ENCODE measurements around the gene PAWR. TPM values are rescaled to one million over a fixed set of nuclear protein-coding genes. Genes with fewer than 3 reads are reported as not detected.

PAWR gene
- total and polyA plus RNA-seq, 9 of the 15 experiments (the other 6 are each of a cell fraction or from before 2014, with no cell fraction given) = 0.82 TPM; not detected in 8

DNA sequence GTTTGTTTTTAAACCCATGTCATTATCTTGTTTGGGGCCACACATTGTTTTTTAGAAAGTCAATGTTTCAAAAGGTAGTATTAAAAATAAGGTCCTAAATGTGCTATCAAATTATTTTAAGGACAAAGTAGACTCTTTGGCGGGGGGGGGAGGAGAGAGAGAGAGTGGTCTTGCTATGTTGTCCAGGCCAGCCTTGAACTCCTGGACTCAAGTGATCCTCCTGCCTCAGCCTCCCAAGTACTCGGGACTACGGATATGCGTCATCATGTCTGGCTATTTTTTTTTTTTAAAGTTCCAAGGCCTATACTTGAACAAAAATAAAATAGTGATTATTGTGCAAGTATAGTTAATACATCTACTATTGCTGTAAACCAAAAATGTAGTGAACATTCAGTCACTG, 26.2 kb downstream of the PAWR start:
- CTCF ChIA-PET (ENCODE audit: low intra/inter-chr PET ratio) = no interaction called here
- H3K9me1 ChIP-seq (ENCODE audit: control insufficient read depth, insufficient read depth, low read length) = no peaks in the 10 kb centered on the region
- no peaks in the 10 kb centered on the region for H3K9me3 ChIP-seq (replicated peaks; ENCODE audit: control insufficient read depth, insufficient read depth, low read depth, low read length)
- ATAC-seq (no peak), DNase-seq (ENCODE audit: extremely low read depth in 1 of 4, low spot score in 3 of 4) (no peak), FAIRE-seq (no peak)
- no peak overlapping the region for H3K4me3 ChIP-seq
- no peaks in the 10 kb centered on the region for H3K79me2 ChIP-seq (ENCODE audit: control insufficient read depth, insufficient read depth, low read length)
- H3K4me1 ChIP-seq (replicated peaks in 1 of 2; ENCODE audit: control insufficient read depth in 2 of 2, insufficient read depth in 2 of 2, low read length in 2 of 2) = no peaks in the 10 kb centered on the region
- POLR2A ChIA-PET = no interaction called here
- no peak overlapping the region for H2AFZ ChIP-seq (ENCODE audit: low read depth, low read length)
- no peak overlapping the region for H3K4me2 ChIP-seq (ENCODE audit: insufficient read depth, low read length)
- no peaks in the 10 kb centered on the region for H3K27me3 ChIP-seq (ENCODE audit: control insufficient read depth in 2 of 2, insufficient read depth in 2 of 2, low read length in 2 of 2)
- no peaks in the 10 kb centered on the region for H3K36me3 ChIP-seq (ENCODE audit: control insufficient read depth, insufficient read depth, low read length)
- in situ Hi-C loops (cut with MboI) = no loop called here
- no peak overlapping the region for H3K9ac ChIP-seq (ENCODE audit: insufficient read depth in 1 of 2, low read depth in 2 of 2, low read length in 2 of 2)
- no TSS peak for BruUV-seq (replicated peaks)
- WGBS (ENCODE audit: insufficient coverage, low coverage, missing lambda C conversion rate) = 4% methylated on average over 4 of the region's 4 CpGs
- H4K20me1 ChIP-seq (replicated peaks; ENCODE audit: control insufficient read depth, insufficient read depth, low read length) = no peaks in the 10 kb centered on the region
- H3K27ac ChIP-seq (ENCODE audit: extremely low read depth, low read depth, low read length) = no peak overlapping the region
- intact Hi-C loops (cut with micrococcal nuclease) = no loop called here
- TF ChIP-seq TCF3 (CRISPR knock-in tag; IDR thresholded peaks at IDR 0.05) = no peak
- TF ChIP-seq, protein P1, sequence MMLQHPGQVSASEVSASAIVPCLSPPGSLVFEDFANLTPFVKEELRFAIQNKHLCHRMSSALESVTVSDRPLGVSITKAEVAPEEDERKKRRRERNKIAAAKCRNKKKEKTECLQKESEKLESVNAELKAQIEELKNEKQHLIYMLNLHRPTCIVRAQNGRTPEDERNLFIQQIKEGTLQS (IDR thresholded peaks at IDR 0.05) = no peak
- TF ChIP-seq, protein P1 (CRISPR knock-in tag; conservative IDR thresholded peaks at IDR 0.05) = no peak
- TF ChIP-seq ZNF408 (CRISPR knock-in tag; IDR thresholded peaks at IDR 0.05; ENCODE audit: low read depth) = no peak
- TF ChIP-seq C11orf30 (IDR thresholded peaks at IDR 0.05; ENCODE audit: low read depth) = no peak
- TF ChIP-seq SREBF1 (IDR thresholded peaks at IDR 0.05; ENCODE audit: borderline replicate concordance, low read depth, low read length) = no peak
- TF ChIP-seq ZNF354B (CRISPR knock-in tag; IDR thresholded peaks at IDR 0.05) = no peak
- TF ChIP-seq, protein P2, sequence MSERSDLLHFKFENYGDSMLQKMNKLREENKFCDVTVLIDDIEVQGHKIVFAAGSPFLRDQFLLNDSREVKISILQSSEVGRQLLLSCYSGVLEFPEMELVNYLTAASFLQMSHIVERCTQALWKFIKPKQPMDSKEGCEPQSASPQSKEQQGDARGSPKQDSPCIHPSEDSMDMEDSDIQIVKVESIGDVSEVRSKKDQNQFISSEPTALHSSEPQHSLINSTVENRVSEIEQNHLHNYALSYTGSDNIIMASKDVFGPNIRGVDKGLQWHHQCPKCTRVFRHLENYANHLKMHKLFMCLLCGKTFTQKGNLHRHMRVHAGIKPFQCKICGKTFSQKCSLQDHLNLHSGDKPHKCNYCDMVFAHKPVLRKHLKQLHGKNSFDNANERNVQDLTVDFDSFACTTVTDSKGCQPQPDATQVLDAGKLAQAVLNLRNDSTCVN (CRISPR knock-in tag; IDR thresholded peaks at IDR 0.05) = no peak
- TF ChIP-seq, protein P3, sequence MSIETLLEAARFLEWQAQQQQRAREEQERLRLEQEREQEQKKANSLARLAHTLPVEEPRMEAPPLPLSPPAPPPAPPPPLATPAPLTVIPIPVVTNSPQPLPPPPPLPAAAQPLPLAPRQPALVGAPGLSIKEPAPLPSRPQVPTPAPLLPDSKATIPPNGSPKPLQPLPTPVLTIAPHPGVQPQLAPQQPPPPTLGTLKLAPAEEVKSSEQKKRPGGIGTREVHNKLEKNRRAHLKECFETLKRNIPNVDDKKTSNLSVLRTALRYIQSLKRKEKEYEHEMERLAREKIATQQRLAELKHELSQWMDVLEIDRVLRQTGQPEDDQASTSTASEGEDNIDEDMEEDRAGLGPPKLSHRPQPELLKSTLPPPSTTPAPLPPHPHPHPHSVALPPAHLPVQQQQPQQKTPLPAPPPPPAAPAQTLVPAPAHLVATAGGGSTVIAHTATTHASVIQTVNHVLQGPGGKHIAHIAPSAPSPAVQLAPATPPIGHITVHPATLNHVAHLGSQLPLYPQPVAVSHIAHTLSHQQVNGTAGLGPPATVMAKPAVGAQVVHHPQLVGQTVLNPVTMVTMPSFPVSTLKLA (conservative IDR thresholded peaks at IDR 0.05) = no peak
- TF ChIP-seq JUNB (CRISPR knock-in tag; conservative IDR thresholded peaks at IDR 0.05) = no peak
- TF ChIP-seq ZFP91 (CRISPR knock-in tag; IDR thresholded peaks at IDR 0.05) = no peak
- no peak for TF ChIP-seq RNF2 (IDR thresholded peaks at IDR 0.05)
- TF ChIP-seq NBN (IDR thresholded peaks at IDR 0.05; ENCODE audit: low read depth) = no peak
- TF ChIP-seq, protein P4, sequence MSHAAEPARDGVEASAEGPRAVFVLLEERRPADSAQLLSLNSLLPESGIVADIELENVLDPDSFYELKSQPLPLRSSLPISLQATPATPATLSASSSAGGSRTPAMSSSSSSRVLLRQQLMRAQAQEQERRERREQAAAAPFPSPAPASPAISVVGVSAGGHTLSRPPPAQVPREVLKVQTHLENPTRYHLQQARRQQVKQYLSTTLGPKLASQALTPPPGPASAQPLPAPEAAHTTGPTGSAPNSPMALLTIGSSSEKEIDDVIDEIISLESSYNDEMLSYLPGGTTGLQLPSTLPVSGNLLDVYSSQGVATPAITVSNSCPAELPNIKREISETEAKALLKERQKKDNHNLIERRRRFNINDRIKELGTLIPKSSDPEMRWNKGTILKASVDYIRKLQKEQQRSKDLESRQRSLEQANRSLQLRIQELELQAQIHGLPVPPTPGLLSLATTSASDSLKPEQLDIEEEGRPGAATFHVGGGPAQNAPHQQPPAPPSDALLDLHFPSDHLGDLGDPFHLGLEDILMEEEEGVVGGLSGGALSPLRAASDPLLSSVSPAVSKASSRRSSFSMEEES (CRISPR knock-in tag; IDR thresholded peaks at IDR 0.05) = no peak

Data from K562 (cell line).